ENCODE data around the gene MAPRE2.
"Not testable (repeated sequence)": the region's sequence is repeated elsewhere in the genome, so short reads cannot be mapped to it uniquely, and the experiment has no call there.

MAPRE2 gene

DNA sequence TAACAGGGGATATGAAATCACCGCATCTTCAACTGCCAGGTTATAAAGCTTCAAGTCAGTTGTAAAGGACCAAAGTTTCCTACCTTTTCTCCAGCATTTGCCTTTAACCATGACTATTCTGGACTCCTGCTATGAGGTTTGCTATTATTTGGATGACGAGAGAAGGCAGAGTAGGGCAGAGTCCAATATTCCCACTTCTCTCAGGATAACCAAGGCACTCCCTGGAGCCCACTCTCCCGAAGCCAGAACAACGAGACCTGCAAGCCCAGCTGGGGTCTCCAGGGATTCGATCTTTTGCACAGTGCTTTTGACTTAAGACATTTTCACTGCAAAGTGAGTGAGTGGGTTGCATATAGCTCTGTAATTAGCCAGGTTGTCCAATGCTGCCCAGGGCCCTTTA lies 122.5 kb downstream of the MAPRE2 start:
- Histone ChIP-seq H3K4me1 (ENCODE audit: insufficient read depth, low read length) (0 out of 2 replicates have a peak, but pooled peaks cover 3% of the 10 kb centered on the region), H3K9ac (ENCODE audit: low read depth, low read length) (no peak overlapping the region), H3K9me3 (ENCODE audit: insufficient read depth, low read depth, low read length) (no peaks in the 10 kb centered on the region), H3K4me3 (ENCODE audit: low read length) (no peak overlapping the region), H3K27me3 (ENCODE audit: insufficient read depth, low read length) (no peaks in the 10 kb centered on the region), H3K36me3 (ENCODE audit: insufficient read depth, low read depth, low read length) (no peaks in the 10 kb centered on the region), H3K27ac (ENCODE audit: low read length) (no peak overlapping the region)

DNA sequence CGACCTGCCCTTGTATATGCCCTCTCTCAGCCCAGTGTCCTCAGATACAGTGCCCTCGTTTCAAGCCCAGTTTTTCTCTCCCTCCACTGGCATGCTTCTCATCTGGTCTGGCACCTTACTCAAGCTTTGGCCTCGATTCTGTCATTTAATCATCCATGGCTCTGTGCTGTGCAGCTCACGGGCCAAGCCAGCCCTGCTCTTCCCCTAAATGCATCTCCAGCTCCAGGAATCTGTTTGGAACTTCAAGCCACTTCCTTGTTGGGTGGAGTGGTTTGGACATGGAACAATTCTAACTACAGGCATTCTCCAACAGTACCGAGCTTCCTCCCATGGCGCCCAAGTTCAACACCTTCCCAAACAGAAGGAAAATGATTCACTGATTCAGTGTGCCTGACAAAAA lies 122.9 kb downstream of the MAPRE2 start:
- Histone ChIP-seq H3K9ac (ENCODE audit: low read depth, low read length) (no peak overlapping the region), H3K36me3 (ENCODE audit: insufficient read depth, low read depth, low read length) (no peaks in the 10 kb centered on the region), H3K4me1 (ENCODE audit: insufficient read depth, low read length) (0 out of 2 replicates have a peak, but pooled peaks cover 3% of the 10 kb centered on the region), H3K27me3 (ENCODE audit: insufficient read depth, low read length) (no peaks in the 10 kb centered on the region), H3K9me3 (ENCODE audit: insufficient read depth, low read depth, low read length) (no peaks in the 10 kb centered on the region), H3K27ac (ENCODE audit: low read length) (no peak overlapping the region), H3K4me3 (ENCODE audit: low read length) (no peak overlapping the region)

DNA sequence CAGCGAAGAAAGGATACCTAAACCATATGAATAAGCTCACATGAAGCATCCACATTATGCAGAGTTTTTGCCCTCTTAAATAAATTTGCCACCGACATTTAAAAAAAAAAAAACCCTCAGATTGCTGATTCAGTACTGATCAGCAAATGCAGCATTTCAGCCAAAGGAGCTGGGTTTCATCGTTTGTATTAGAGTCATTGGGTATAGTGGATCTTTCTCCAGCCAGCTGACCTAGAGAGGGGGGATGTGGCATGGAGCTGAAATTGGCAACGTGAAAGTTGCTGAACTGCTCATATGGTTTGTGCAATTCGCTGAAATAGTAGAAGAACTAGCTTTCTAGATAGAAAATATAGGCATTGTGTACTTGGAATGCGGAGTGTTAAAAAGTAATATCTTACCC lies 126.1 kb downstream of the MAPRE2 start:
- no peak overlapping the region for H3K27ac ChIP-seq (ENCODE audit: low read length)
- no peak overlapping the region for H3K4me3 ChIP-seq (ENCODE audit: low read length)
- H3K9ac ChIP-seq (ENCODE audit: low read depth, low read length) = no peak overlapping the region
- H3K9me3 ChIP-seq (ENCODE audit: insufficient read depth, low read depth, low read length) = no peaks in the 10 kb centered on the region
- H3K36me3 ChIP-seq (ENCODE audit: insufficient read depth, low read depth, low read length) = no peaks in the 10 kb centered on the region
- no peaks in the 10 kb centered on the region for H3K27me3 ChIP-seq (ENCODE audit: insufficient read depth, low read length)
- peaks cover 6% of the 10 kb centered on the region; the same call in 1 of the 2 replicates for H3K4me1 ChIP-seq (ENCODE audit: insufficient read depth, low read length)

DNA sequence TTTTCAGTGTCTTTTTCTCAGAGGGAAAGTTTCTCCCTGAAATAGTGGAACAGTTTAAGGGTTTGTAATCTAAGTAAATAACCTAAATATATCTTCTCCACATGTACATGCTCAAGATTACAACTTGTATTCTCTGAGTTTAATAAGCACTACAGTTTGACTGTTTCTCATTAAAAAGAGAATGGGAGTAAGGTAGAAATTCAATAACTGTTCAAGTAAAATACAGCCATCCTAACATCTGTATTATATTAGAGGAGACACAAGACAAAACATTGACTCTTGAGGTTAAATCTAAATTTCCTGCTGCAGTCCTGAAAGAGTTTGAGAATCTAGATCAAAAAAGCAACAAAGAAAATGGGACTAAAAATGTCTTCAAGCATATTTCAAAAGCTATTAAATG lies 126.6 kb downstream of the MAPRE2 start:
- no peak overlapping the region for H3K9ac ChIP-seq (ENCODE audit: low read depth, low read length)
- H3K4me1 ChIP-seq (ENCODE audit: insufficient read depth, low read length) = peaks cover 10% of the 10 kb centered on the region; the same call in 1 of the 2 replicates
- no peaks in the 10 kb centered on the region for H3K27me3 ChIP-seq (ENCODE audit: insufficient read depth, low read length)
- no peak overlapping the region for H3K4me3 ChIP-seq (ENCODE audit: low read length)
- no peaks in the 10 kb centered on the region for H3K36me3 ChIP-seq (ENCODE audit: insufficient read depth, low read depth, low read length)
- H3K9me3 ChIP-seq (ENCODE audit: insufficient read depth, low read depth, low read length) = no peaks in the 10 kb centered on the region
- H3K27ac ChIP-seq (ENCODE audit: low read length) = no peak overlapping the region

DNA sequence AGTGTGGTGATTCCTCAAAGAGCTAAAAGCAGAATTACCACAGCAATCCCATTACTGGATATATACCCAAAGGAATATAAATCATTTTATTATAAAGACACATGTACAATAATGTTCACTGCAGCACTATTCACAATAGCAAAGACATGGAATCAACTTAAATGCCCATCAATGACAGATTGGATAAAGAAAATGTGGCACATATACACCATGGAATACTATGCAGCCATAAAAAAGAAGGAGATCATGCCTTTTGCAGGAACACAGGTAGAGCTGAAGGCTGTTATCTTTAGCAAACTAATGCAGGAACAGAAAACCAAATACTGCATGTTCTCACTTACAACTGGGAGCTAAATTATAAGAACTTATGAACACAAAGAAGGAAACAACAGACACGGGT lies 129.1 kb downstream of the MAPRE2 start:
- not testable (repeated sequence) for H3K36me3 ChIP-seq (ENCODE audit: insufficient read depth, low read depth, low read length); H3K4me3 ChIP-seq (ENCODE audit: low read length); H3K27ac ChIP-seq (ENCODE audit: low read length); H3K9me3 ChIP-seq (ENCODE audit: insufficient read depth, low read depth, low read length); H3K27me3 ChIP-seq (ENCODE audit: insufficient read depth, low read length); H3K9ac ChIP-seq (ENCODE audit: low read depth, low read length)
- H3K4me1 ChIP-seq (ENCODE audit: insufficient read depth, low read length) = peaks cover 10% of the 10 kb centered on the region; the same call in 1 of the 2 replicates

DNA sequence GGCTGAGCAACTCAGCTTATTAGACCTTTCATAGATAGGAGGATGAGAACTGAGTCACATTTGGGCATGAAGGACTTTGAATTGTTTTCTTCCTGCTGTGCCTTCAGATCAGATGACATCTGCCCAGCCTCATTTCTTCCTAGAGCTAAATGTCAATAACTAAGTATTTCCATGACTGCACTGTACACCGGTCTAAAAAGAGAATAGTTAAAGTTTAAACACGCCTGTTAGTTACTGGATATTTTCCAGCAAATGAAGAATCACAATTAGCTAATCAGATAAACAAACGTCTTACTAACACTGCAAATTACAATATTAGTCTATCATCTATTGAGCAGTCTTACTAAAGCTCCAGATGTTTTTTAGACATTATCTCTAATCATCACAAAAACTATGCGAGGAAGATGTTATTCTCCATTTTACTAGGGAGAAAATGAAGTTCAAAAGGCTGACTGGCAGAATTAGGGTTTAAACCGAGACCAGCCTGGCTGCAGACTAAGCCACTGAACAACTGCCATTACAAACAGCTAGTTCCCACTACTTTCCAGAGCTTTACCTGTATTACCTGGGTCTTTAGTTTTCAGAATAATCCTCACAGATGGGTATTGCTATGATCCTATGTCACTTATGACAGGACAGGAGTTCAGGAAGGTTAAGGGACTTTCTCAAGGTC lies 130.2 kb downstream of the MAPRE2 start:
- H3K9ac ChIP-seq (ENCODE audit: low read depth, low read length) = no peak overlapping the region
- H3K27ac ChIP-seq (ENCODE audit: low read length) = no peak overlapping the region
- H3K27me3 ChIP-seq (ENCODE audit: insufficient read depth, low read length) = no peaks in the 10 kb centered on the region
- H3K9me3 ChIP-seq (ENCODE audit: insufficient read depth, low read depth, low read length) = no peaks in the 10 kb centered on the region
- no peak overlapping the region for H3K4me3 ChIP-seq (ENCODE audit: low read length)
- H3K36me3 ChIP-seq (ENCODE audit: insufficient read depth, low read depth, low read length) = no peaks in the 10 kb centered on the region
- peaks cover 10% of the 10 kb centered on the region; the same call in 1 of the 2 replicates for H3K4me1 ChIP-seq (ENCODE audit: insufficient read depth, low read length)

DNA sequence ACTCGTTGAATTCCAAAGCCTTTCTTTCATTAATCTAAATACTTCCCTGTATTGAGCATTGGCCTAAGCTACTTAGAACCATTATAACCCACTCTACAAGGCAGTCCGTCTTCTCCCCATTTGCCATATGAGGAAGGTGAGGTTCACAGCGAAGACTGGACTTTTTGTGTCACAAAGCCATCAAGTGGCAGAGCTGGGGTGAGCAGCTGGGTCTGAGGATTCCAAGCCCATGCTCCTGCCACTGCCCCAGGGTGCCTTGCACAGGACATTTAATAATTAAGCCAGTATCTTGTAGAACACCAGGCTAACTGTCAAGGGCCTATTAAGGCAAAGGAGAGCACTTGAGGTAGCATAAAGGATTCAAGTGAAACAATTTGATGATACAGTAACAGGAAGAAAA lies 130.8 kb downstream of the MAPRE2 start:
- Histone ChIP-seq H3K27ac (ENCODE audit: low read length) (no peak overlapping the region), H3K36me3 (ENCODE audit: insufficient read depth, low read depth, low read length) (no peaks in the 10 kb centered on the region), H3K4me3 (ENCODE audit: low read length) (no peak overlapping the region), H3K9ac (ENCODE audit: low read depth, low read length) (no peak overlapping the region), H3K9me3 (ENCODE audit: insufficient read depth, low read depth, low read length) (peaks cover 3% of the 10 kb centered on the region; the same call in 1 of the 2 replicates), H3K27me3 (ENCODE audit: insufficient read depth, low read length) (no peaks in the 10 kb centered on the region), H3K4me1 (ENCODE audit: insufficient read depth, low read length) (peaks cover 10% of the 10 kb centered on the region; the same call in 1 of the 2 replicates)

DNA sequence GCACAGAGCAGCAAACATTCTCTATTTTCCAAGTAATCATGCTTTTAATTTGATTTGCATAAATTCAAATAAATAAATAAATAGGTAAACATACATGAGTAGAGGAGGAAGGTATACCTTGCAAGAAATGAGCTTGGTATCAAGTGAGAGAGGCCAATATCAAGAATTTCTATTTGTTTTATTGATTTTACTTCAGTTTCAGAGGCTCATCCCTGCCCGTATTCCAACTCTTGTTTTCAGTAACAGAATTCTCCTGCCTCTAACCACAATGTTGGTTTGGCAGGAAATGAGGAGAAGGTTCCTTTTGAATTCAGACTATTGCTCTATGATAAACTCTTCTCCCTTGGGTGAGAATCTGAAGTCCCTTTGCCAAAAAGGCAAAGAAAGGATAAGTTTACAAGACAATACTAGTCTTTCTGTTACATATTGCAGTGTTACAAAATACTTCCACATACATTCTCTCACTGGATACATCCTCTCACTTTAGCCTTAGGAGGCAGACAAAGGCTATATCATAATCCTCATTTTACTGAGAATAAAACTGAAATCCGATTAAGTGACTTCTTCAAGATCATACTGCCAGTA lies 131.3 kb downstream of the MAPRE2 start:
- H3K27ac ChIP-seq (ENCODE audit: low read length) = no peak overlapping the region
- peaks cover 7% of the 10 kb centered on the region; the same call in 1 of the 2 replicates for H3K4me1 ChIP-seq (ENCODE audit: insufficient read depth, low read length)
- no peaks in the 10 kb centered on the region for H3K36me3 ChIP-seq (ENCODE audit: insufficient read depth, low read depth, low read length)
- H3K9ac ChIP-seq (ENCODE audit: low read depth, low read length) = no peak overlapping the region
- no peaks in the 10 kb centered on the region for H3K27me3 ChIP-seq (ENCODE audit: insufficient read depth, low read length)
- H3K4me3 ChIP-seq (ENCODE audit: low read length) = no peak overlapping the region
- peaks cover 6% of the 10 kb centered on the region; the same call in 1 of the 2 replicates for H3K9me3 ChIP-seq (ENCODE audit: insufficient read depth, low read depth, low read length)

DNA sequence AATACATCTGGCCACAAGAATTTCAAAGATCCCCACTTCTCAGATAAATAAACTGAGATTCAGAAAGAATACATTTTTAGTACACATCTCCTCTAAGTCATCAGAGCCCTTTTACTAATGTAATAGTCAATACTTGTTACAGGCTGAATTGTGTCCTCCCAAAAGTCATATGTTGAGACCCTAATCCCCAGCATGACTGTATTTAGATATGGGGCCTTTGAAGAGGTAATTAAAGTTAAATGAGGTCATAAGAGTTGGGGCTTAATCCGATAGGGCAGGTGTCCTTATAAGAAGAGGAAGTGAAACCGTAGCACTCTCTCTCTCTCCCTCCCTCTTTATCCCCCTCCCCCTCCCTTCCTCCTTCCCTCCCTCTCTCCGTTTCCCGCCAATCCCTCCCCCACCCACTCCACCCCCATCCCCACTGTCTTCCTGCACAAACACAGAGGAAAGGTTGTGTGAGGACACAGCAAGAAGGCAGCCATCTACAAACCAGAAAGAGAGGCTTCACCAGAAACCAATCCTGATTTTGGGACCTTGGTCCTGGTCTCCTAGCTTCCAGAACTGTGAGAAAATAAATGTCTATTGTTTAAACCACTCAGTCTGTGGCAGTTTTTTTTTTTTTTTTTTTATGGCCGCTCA lies 133.0 kb downstream of the MAPRE2 start:
- Histone ChIP-seq H3K4me3 (ENCODE audit: low read length) (no peak overlapping the region), H3K4me1 (ENCODE audit: insufficient read depth, low read length) (peaks cover 7% of the 10 kb centered on the region; the same call in 1 of the 2 replicates), H3K27ac (ENCODE audit: low read length) (no peak overlapping the region), H3K27me3 (ENCODE audit: insufficient read depth, low read length) (no peaks in the 10 kb centered on the region), H3K9me3 (ENCODE audit: insufficient read depth, low read depth, low read length) (peaks cover 6% of the 10 kb centered on the region; the same call in 1 of the 2 replicates), H3K36me3 (ENCODE audit: insufficient read depth, low read depth, low read length) (no peaks in the 10 kb centered on the region), H3K9ac (ENCODE audit: low read depth, low read length) (no peak overlapping the region)

DNA sequence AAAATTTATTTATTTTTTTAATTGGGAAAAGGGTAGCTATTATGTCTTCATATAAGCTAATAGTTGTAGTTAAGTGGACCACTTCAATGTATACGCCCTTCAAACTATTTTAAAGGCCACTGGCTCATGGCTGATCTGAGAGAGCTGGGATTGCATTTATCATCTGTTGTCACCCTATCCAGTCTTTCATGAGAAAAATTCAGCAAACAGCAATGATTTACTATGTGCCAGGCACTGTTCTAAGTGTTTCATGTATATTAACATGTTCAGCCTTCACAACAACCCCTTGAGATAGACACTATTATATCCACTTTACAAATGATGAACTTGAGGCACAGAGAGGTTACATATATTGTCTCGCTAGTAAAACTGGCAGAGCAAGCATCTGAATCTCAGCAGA lies 133.5 kb downstream of the MAPRE2 start:
- Histone ChIP-seq H3K27ac (ENCODE audit: low read length) (no peak overlapping the region), H3K9ac (ENCODE audit: low read depth, low read length) (no peak overlapping the region), H3K4me1 (ENCODE audit: insufficient read depth, low read length) (peaks cover 7% of the 10 kb centered on the region; the same call in 1 of the 2 replicates), H3K27me3 (ENCODE audit: insufficient read depth, low read length) (no peaks in the 10 kb centered on the region), H3K9me3 (ENCODE audit: insufficient read depth, low read depth, low read length) (peaks cover 6% of the 10 kb centered on the region; the same call in 1 of the 2 replicates), H3K4me3 (ENCODE audit: low read length) (no peak overlapping the region), H3K36me3 (ENCODE audit: insufficient read depth, low read depth, low read length) (no peaks in the 10 kb centered on the region)

DNA sequence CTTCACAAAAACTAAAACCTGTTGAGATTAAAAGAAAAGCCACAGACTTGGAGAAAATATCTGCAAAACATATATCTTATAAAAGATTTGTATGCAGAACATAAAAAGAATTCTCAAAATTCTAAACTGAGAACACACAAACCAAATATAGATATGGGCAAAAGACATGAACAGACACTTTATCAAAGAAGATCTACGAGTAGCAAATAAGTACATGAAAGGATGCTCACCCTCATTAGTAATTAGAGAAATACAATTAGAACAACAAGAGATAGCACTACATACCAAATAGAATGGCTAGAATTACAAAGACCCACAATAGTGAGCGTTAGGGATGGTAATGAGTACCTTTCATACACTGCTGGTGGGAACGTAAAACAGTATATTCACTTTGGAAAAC lies 135.7 kb downstream of the MAPRE2 start:
- Histone ChIP-seq H3K4me3 (ENCODE audit: low read length) (no peak overlapping the region), H3K36me3 (ENCODE audit: insufficient read depth, low read depth, low read length) (no peaks in the 10 kb centered on the region), H3K9me3 (ENCODE audit: insufficient read depth, low read depth, low read length) (peaks cover 6% of the 10 kb centered on the region; the same call in 1 of the 2 replicates), H3K4me1 (ENCODE audit: insufficient read depth, low read length) (peaks cover 7% of the 10 kb centered on the region; the same call in 1 of the 2 replicates), H3K27ac (ENCODE audit: low read length) (no peak overlapping the region), H3K9ac (ENCODE audit: low read depth, low read length) (no peak overlapping the region), H3K27me3 (ENCODE audit: insufficient read depth, low read length) (no peaks in the 10 kb centered on the region)
